ENCODE measurements around the gene FAM161A.
"Not testable (repeated sequence)": the region's sequence is repeated elsewhere in the genome, so short reads cannot be mapped to it uniquely, and the experiment has no call there.

DNA sequence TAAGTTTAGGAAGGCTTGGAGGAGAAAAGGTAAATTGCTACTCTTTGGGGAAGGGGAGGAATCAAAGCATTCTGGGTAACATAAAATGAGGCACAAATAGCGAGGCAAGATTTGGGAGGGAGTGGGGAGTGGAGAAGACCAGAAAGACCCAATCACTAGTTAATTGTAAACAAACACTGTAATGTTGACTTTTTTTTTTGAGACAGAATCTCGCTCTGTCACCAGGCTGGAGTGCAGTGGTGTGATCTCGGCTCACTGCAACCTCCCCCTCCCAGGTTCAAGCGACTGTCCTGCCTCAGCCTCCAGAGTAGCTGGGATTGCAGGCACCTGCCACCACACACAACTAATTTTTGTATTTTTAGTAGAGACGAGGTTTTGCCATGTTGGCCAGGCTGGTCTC, 45.2 kb downstream of the FAM161A start:
- TF ChIP-seq, protein P1, sequence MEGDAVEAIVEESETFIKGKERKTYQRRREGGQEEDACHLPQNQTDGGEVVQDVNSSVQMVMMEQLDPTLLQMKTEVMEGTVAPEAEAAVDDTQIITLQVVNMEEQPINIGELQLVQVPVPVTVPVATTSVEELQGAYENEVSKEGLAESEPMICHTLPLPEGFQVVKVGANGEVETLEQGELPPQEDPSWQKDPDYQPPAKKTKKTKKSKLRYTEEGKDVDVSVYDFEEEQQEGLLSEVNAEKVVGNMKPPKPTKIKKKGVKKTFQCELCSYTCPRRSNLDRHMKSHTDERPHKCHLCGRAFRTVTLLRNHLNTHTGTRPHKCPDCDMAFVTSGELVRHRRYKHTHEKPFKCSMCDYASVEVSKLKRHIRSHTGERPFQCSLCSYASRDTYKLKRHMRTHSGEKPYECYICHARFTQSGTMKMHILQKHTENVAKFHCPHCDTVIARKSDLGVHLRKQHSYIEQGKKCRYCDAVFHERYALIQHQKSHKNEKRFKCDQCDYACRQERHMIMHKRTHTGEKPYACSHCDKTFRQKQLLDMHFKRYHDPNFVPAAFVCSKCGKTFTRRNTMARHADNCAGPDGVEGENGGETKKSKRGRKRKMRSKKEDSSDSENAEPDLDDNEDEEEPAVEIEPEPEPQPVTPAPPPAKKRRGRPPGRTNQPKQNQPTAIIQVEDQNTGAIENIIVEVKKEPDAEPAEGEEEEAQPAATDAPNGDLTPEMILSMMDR (IDR thresholded peaks at IDR 0.05; ENCODE audit: low read depth, low read length, poor library complexity, severe bottlenecking), result not testable (repeated sequence)
- TF ChIP-seq EZH2phosphoT487 (IDR thresholded peaks at IDR 0.05; ENCODE audit: borderline replicate concordance, low read length), result not testable (repeated sequence)
